ENCODE results near the gene GTF2A1.

- TF ChIP-seq CTCF (IDR thresholded peaks at IDR 0.05) = no peak
- no peak for TF ChIP-seq POLR2A (IDR thresholded peaks at IDR 0.05)
Measured at GRCh38 chr14:81221579-81222102, 882 bp upstream of the GTF2A1 start.

Data from prostate gland (tissue), 2 donors.